T1000 (cell line): Measurements from ENCODE around the gene MYO5B.
"Not testable (repeated sequence)": the region's sequence is repeated elsewhere in the genome, so short reads cannot be mapped to it uniquely, and the experiment has no call there.

ENCODE experiments used
- DNase-seq: peaks from one replicate; lab custom pipeline; 2025; ENCODE audit warnings: mixed read lengths; lab: John Stamatoyannopoulos, UW

The MYO5B gene

GRCh38 chr18:49920731-49921130, 274.2 kb downstream of the MYO5B start:
- DNase-seq = no peak

DNA sequence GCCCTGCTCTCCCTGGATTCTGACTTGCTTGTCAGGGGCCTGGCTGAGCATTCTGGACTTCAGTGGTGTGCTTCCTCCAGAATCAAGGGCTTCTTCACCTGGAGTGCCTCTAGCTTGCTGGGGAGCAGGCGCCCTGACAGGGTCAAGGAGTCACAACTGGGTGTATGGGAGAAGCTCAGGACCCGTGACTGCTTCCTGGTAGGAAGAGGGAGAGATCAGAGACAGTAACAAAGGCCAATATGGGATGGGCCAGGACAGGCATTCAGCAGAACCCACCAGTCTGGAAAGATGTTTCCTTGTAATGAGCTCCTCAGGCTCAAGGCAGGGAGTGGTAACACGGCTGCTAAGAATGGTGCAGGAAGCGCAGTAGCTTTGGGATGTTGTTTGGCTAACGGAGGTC, 277.2 kb downstream of the MYO5B start:
- DNase-seq = no peak

DNA sequence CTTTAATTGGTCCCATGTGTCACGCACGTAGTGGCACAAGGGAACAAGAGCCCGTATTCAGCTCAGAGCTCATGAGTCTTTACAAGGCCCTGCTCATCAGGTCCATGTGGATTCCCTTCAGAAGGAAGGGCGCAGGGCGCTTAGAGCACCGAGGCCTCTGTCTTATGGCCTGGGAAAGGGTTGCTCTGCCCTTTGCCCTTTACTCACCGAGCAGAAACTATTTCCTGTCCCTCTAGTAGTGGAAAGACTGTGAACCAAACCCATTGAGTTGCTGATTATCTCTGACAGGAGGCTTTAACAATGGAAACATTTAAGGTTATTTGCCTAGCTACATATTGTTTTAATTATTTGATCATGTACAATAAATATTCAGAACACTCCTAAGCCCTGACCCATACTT, 279.6 kb downstream of the MYO5B start:
- no peak for DNase-seq

DNA sequence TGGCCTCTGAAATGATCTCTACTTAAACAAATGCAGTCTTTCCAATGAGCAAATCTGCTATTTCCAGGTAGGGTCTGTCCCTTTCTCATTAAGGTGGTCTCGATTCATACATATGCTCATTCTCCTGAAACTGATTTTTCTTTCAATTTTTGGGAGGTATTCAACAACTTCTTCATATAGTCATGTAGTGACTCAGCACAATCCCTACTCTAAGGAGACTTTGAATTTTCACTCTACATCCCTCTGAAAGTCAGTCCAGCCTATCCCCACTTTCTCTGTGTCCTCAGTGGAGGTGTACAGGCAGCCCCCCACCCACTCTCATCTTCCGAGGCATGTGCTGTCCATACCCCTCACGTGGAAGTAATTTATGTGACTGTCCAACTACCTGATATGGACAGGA, 281.7 kb downstream of the MYO5B start:
- no peak for DNase-seq

GRCh38 chr18:49911427-49911826, 283.5 kb downstream of the MYO5B start:
- DNase-seq = no peak

DNA sequence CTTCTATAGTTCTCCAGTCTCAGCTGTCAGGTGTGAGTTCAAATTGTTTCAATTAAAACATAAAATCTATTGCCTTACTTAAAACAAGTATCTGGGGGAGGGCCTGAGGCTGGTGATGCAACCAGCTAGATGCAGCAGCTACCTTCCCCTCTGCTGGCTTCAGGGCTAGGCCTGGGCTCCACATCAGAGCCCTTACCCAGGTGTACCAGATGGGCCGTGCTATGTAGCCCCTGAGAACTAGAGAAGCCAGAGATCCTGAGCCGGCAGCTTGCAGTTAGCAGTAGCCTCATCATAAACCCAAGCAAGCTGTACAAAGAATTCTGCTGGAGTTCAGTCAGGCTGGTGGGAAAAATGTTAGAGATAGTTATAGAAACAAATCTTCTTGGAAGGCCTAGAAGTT, 284.0 kb downstream of the MYO5B start:
- DNase-seq = no peak

GRCh38 chr18:49910019-49910418, 284.9 kb downstream of the MYO5B start:
- no peak for DNase-seq

GRCh38 chr18:49907346-49907929, 287.5 kb downstream of the MYO5B start:
- DNase-seq = no peak

DNA sequence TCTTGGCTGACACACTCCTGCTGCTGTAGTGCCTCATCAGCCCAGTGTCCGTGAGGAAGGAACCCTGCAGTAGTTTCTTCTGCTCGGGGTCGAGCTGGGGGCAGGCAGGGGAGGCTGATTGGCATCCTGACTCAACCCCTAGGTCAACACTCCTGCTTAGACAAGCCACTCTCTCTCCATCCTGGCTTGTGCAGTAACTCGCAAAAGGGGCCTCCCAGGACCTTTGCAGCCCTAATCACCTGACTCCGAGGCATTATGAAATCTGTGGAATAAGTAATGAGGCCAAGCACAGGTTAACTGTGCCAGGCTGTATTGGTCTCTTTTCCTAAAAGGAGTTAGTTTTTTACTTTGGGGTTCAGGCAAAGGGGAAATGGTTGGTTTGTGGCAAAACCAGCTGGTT, 289.2 kb downstream of the MYO5B start:
- no peak for DNase-seq

GRCh38 chr18:49904871-49905555, 289.9 kb downstream of the MYO5B start:
- no peak for DNase-seq

- no peak for DNase-seq
These were observed 293.0 kb downstream of the MYO5B start for GRCh38 chr18:49901862-49902340.

DNA sequence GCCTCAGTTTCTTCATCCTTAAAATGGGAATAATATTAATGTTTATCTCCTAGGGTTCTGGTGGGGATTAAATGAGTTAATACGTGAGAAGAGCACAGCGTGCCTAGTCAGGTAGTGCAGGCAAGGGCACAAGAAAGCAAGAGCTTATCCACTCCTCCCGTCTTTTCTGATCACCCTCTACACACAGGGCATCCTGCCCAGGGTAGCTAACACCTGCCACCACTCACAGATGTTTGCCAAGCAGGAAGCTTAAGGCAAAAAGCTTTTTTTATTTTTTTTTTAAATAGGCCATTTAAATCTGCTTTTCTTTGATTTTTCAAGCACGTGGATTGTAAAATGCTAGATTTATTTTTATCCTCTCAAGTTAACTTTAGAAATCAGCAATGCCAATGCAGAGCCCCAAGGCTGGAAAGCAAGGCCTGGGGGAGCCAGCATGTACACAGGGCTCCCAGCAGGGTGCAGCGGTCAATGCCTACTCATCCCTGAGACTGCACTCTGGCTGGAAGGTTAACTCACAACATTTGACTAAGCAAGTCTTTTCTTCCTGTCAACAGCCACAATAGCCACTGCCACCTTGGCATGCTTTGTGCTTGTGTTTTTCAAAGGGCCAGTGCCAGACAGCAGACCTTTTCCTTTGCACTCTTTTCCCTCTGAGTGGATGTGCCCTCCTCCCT, 295.2 kb downstream of the MYO5B start:
- no peak for DNase-seq

- no peak for DNase-seq
These were observed 296.5 kb downstream of the MYO5B start for GRCh38 chr18:49898421-49898820.

DNA sequence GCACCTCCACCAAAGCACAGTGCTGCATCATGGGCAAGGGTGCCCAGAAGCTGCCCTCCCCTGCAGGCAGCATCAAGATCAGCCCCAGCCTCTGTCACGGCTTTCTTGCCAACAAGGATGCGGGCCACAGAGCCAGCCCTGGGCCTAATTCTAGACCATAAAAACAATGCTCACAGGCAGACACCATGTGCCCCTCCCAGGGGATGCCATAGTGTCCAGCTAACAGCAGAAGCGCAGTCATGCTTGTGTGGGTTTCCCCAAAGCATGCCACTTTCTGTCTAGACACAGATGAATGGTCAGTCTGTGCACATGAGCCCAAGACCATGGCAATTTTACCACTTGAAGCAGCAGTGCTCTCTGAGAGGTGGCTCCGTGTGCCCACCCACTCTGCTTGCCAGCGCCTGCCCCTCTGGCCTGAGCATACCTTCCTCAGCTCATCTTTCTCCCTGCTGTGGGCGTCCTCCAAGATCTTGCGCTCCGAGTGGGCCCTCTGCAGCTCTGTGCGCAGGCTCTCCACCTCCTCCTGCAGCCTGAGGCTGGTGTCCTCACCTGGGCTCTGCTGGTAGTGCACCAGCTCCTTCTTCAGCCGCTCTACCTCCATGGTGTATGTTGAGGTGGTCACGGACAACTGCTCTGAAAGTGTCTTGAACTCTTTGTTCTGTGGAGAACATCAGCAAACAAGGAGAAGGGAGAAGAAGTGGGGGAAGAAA, 300.3 kb downstream of the MYO5B start:
- no peak for DNase-seq

DNA sequence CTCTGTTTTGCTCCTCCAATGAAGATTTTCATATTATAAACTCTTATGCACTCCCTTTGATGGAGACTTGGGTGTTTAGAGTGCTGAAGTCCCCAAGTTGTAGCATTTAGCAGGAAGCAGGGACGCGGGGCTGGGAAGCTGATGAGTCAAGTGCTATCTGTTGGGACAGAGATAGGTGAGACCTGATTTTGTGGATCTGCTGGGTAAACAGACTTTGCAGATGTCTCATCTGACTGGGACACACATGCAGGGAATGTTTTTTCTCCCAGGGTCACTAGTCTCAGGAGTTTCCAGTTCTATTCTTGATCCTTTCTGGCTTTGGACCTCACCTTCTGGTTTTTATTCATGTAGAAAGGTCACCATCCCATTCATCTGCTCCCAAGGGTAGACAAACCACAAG, 301.9 kb downstream of the MYO5B start:
- DNase-seq = no peak

DNA sequence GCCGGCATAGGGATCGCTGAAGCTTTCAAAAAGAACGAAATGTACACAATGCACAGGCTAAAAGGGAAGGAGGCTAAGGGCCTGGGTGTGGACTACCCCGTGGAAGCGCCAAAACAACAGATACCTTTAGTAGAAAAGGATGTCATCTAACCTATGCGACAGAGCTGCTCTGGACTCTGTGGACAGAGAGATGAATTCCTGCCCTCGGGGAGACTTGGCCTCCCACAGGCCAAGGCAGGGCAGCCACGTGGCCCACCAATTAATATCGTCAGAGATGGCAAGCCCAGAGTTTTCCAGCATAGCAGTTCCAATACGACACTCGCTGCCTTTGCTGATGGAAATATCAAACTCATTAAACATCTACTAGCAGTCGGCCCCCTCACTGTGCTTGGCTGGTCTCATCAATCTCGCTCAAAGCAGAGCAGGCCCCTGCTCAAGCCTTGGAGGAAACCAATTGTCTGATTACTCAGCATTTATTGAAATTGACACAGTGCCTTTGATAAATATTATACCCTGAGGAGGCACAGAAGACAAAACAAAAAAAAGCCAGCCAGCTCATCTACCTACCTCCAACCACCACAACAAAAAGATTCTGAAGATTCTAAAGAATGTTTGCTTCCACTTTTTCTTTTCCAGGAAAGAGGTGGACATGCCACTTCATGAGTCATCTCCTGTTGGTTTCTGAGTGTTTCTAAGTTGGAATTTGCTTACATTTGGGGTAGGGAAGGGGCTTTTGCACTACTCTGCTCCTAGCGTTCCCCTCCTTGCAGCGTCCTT, 302.6 kb downstream of the MYO5B start:
- no peak for DNase-seq

- no peak for DNase-seq
These were observed 304.9 kb downstream of the MYO5B start for GRCh38 chr18:49890041-49890440.

DNA sequence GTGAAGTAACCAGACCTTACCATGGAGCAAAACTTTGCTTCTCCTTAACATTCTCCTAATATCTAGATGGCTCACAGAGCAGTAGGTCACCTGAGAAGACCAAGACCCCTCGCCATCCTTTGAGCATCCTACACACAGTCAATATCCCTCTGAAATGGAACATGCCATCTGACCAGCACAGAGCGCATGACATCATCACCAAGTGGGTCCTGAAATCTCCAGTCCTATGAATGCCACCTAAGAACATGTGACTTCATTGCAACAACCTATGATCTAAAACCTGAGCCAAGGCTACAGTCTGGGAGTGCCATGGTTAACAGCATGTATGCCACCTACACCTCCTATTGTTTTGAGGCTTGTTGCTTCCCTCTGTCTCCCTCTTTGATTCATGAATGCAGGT, 305.4 kb downstream of the MYO5B start:
- not testable (repeated sequence) for DNase-seq

DNA sequence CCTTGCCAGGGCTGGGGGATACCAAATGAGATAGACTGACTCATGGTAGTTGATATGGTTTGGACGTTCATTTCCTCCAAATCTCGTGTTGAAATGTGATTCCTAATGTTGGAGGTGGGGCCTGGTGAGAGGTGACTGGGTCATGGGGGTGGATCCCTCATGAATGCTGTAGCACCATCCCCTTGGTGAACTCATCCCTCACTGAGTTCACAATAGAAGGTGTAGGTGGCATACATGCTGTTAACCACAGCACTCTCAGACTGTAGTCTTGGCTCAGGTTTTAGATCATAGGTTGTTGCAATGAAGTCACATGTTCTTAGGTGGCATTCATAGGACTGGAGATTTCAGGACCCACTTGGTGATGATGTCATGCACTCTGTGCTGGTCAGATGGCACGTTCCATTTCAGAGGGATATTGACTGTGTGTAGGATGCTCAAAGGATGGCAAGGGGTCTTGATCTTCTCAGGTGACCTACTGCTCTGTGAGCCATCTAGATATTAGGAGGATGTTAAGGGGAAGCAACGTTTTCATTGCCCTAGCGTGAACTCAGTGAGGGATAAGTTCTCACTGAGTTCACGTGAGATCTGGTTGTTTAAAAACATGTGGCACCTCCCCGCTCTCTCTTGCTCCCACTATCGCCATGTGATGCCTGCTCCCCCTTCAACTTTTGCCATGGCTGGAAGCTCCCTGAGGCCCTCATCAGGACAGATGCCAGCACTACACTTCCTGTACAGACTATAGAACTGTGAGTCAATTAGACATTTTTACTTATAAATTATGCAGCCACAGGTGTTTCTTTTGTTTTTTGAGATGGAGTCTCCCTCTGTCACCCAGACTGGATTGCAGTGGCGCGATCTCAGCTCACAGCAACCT, 307.8 kb downstream of the MYO5B start:
- DNase-seq = no peak

DNA sequence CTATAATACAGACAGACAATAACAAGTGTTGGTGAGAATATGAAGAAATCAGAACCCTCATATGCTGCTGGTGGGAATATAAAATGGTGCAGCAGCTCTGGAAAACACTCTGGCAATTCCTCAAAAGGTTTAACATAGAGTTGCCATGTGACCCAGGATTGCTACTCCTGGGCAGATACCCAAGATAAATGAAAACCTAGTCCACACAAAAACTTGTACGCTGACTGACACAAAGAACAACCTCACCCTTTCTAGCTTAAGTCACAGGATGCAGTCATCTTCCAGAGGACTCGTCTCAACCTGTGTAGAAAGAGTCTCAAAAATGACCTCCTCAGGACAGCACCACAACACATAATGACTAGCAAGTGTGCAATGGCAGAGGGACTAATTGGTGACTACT, 310.0 kb downstream of the MYO5B start:
- no peak for DNase-seq

GRCh38 chr18:49884465-49884864, 310.5 kb downstream of the MYO5B start:
- DNase-seq = no peak
